Neural crest cell (in vitro differentiated cells): ENCODE measurements around the gene C10orf143. TPM values are rescaled to one million over a fixed set of nuclear protein-coding genes. Genes with fewer than 3 reads are reported as not detected.

Source experiments
- DNase-seq: peaks from one replicate; pipeline ENCODE4 v3.0.0; 2021; ENCODE audit warnings: low read depth, mixed read lengths, low spot score
- H3K27ac Mint-ChIP-seq: one replicate; pipeline ENCODE4 v1.8.0; 2021; ENCODE audit warnings: mild to moderate bottlenecking, mixed read lengths; ENCODE audit not compliant: unreplicated experiment
- H3K27me3 Mint-ChIP-seq: 2 replicates; pipeline ENCODE4 v1.8.0; 2021; ENCODE audit warnings: low read depth, mild to moderate bottlenecking, mixed read lengths
- H3K36me3 Mint-ChIP-seq: 2 replicates; pipeline ENCODE4 v1.8.0; 2021; ENCODE audit warnings: low read depth, mild to moderate bottlenecking, mixed read lengths
- H3K4me1 Mint-ChIP-seq: 2 replicates; pipeline ENCODE4 v1.8.0; 2021; ENCODE audit warnings: mixed read lengths
- H3K4me3 Mint-ChIP-seq: one replicate; pipeline ENCODE4 v1.8.0; 2021; ENCODE audit warnings: mild to moderate bottlenecking, mixed read lengths
- H3K9me3 Mint-ChIP-seq: 2 replicates; pipeline ENCODE4 v1.8.0; 2021; ENCODE audit warnings: mixed read lengths
- total RNA-seq: library from RNA; stranded (reverse); gene quantifications from 2 replicates; pipeline ENCODE4 v1.2.1, GENCODE V29; 2021
- TF ChIP-seq, protein P1 (sequence below): fragments of 200-600 bp; sonication (generic); conservative IDR thresholded peaks from 2 replicates; pipeline ENCODE4 v1.5.0; 2021; ENCODE audit warnings: antibody characterized with exemption, mild to moderate bottlenecking

Gene C10orf143
- total RNA-seq, 1 donor from 2014 or later, result 2.7 TPM

- Mint-ChIP-seq H3K4me3 (no peak overlapping the region), H3K9me3 (no peaks in the 10 kb centered on the region), H3K27me3 (peaks cover 20% of the 10 kb centered on the region), H3K4me1 (peaks cover 4% of the 10 kb centered on the region), H3K36me3 (peaks cover 8% of the 10 kb centered on the region), H3K27ac (no peak overlapping the region)
- TF ChIP-seq, protein P1, sequence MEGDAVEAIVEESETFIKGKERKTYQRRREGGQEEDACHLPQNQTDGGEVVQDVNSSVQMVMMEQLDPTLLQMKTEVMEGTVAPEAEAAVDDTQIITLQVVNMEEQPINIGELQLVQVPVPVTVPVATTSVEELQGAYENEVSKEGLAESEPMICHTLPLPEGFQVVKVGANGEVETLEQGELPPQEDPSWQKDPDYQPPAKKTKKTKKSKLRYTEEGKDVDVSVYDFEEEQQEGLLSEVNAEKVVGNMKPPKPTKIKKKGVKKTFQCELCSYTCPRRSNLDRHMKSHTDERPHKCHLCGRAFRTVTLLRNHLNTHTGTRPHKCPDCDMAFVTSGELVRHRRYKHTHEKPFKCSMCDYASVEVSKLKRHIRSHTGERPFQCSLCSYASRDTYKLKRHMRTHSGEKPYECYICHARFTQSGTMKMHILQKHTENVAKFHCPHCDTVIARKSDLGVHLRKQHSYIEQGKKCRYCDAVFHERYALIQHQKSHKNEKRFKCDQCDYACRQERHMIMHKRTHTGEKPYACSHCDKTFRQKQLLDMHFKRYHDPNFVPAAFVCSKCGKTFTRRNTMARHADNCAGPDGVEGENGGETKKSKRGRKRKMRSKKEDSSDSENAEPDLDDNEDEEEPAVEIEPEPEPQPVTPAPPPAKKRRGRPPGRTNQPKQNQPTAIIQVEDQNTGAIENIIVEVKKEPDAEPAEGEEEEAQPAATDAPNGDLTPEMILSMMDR, result no peak
- DNase-seq, result no peak
Measured at GRCh38 chr10:130062976-130063375, 47.7 kb downstream of the C10orf143 start.

- no peak for DNase-seq
- TF ChIP-seq, protein P1, result no peak
- Mint-ChIP-seq H3K4me3 (no peak overlapping the region), H3K27ac (no peak overlapping the region), H3K4me1 (peaks cover 4% of the 10 kb centered on the region), H3K9me3 (no peaks in the 10 kb centered on the region), H3K27me3 (peaks cover 15% of the 10 kb centered on the region), H3K36me3 (peaks cover 9% of the 10 kb centered on the region)
Measured at GRCh38 chr10:130062201-130062600, 48.4 kb downstream of the C10orf143 start.

GRCh38 chr10:130061760-130062159 is 48.9 kb downstream of the C10orf143 start:
- H3K4me1 Mint-ChIP-seq, result peaks cover 4% of the 10 kb centered on the region
- TF ChIP-seq, protein P1, result no peak
- DNase-seq, result no peak
- peaks cover 16% of the 10 kb centered on the region for H3K27me3 Mint-ChIP-seq
- H3K36me3 Mint-ChIP-seq, result peaks cover 12% of the 10 kb centered on the region
- H3K4me3 Mint-ChIP-seq, result no peak overlapping the region
- no peaks in the 10 kb centered on the region for H3K9me3 Mint-ChIP-seq
- H3K27ac Mint-ChIP-seq, result no peak overlapping the region

DNA sequence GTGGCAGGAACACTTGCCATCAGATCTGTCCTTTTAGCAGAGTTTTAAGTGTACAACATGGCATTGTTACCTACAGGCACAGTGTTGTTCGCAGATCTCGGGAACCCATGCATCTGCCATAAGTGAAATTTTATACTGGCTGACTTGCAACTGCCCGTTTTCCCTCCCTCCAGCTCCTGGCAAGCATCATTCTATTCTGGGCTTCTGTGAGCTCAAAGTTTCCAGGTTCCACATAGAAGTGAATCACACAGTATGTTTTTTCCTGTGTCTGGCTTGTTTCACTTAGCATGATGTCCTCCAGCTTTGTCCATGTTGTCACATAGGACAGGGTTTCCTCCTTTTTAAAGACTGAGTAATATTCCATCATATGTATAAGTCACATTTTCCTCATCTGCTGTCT is 56.6 kb downstream of the C10orf143 start:
- H3K27me3 Mint-ChIP-seq, result peaks cover 2% of the 10 kb centered on the region
- no peak overlapping the region for H3K27ac Mint-ChIP-seq
- no peaks in the 10 kb centered on the region for H3K4me1 Mint-ChIP-seq
- TF ChIP-seq, protein P1, result no peak
- H3K36me3 Mint-ChIP-seq, result peaks cover 7% of the 10 kb centered on the region
- H3K9me3 Mint-ChIP-seq, result no peaks in the 10 kb centered on the region
- no peak for DNase-seq
- H3K4me3 Mint-ChIP-seq, result no peak overlapping the region

DNA sequence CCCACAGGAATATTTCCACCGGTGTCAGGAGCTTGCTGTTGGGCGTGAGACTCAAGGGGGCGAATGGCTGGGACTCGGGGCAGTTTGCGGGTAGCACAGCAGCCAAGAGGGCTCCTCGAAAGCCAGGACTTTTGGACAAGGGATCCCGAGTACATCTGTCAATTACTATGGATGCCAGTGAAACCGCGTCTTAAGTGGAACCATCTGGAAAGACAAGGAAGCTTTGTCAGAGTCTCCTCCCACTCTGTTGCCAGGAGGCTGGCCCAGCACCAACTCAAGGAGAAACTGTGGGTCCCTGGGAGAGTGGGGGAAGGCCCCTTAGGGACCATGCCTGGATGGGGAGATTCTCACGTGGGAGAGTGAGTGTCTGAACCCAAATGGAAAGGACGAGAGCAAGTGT is 57.1 kb downstream of the C10orf143 start:
- no peaks in the 10 kb centered on the region for H3K4me1 Mint-ChIP-seq
- H3K27ac Mint-ChIP-seq, result no peak overlapping the region
- H3K27me3 Mint-ChIP-seq, result peaks cover 3% of the 10 kb centered on the region
- H3K36me3 Mint-ChIP-seq, result peaks cover 7% of the 10 kb centered on the region
- no peak overlapping the region for H3K4me3 Mint-ChIP-seq
- TF ChIP-seq, protein P1, result no peak
- no peak for DNase-seq
- H3K9me3 Mint-ChIP-seq, result no peaks in the 10 kb centered on the region

GRCh38 chr10:130052193-130052592 is 58.4 kb downstream of the C10orf143 start:
- no peaks in the 10 kb centered on the region for H3K4me1 Mint-ChIP-seq
- H3K27ac Mint-ChIP-seq, result no peak overlapping the region
- peaks cover 6% of the 10 kb centered on the region for H3K36me3 Mint-ChIP-seq
- no peaks in the 10 kb centered on the region for H3K9me3 Mint-ChIP-seq
- no peak overlapping the region for H3K4me3 Mint-ChIP-seq
- TF ChIP-seq, protein P1, result no peak
- peaks cover 8% of the 10 kb centered on the region for H3K27me3 Mint-ChIP-seq
- no peak for DNase-seq
